Measurements from ENCODE around the gene LSM11.
"Not testable (repeated sequence)": the region's sequence is repeated elsewhere in the genome, so short reads cannot be mapped to it uniquely, and the experiment has no call there.

The LSM11 gene

DNA sequence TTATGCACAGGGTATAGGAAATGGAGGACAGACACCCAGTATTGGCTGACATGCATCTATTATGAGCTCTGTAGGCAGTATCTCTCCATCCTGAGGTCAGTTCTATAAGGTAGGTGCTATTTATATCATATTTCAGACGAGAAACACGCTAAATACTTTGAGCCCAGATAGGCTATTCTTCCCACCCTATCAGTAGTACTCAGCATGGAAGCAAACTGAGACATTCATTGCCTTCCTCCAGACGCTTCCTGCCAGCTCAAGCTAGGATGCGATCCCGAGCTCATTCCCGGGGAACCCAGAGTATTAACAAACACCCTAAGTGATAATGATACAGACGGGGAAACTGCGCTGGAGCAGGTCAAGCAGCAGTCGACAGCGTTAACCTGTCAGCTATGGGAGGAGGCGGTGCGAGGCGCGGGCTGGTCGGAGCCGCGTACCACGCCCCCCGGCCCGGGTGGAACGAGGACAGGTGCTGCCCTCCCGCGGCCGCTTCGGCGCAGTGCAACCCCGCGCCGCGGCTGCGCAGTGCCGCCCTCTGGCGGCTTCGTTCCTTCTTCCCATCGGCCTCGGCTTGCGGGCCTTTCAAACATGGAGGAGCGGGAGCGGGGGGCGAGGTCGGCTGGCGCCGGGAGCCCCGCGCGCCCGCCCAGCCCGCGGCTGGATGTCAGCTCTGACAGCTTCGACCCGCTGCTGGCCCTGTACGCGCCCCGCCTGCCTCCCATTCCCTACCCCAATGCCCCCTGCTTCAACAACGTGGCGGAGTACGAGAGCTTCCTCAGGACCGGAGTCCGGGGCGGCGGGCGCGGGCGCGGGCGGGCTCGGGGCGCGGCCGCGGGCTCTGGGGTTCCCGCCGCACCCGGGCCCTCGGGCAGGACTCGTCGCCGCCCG is at the start of gene LSM11:
LSM11 (plus strand) TSS at position 550 of the 888 bp plus-strand sequence; CDS start at position 589, 39 bp downstream.
- peak; percentile 86 for DNase-seq (ENCODE audit: low read depth)

DNA sequence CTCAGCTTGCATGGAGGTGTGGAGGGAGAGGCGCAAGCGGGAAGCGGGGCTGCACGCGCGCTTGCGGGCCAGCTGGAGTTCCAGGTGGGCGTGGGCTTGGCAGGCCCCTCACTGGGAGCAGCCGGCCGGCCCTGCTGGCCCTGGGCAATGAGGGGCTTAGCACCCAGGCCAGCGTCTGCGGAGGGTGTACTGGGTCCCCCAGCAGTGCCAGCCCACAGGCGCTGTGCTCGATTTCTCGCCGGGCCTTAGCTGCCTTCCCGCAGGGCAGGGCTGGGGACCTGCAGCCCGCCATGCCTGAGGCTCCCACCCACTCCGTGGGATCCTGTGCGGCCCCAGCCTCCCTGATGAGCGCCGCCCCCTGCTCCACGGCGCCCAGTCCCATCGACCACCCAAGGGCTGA is 49.7 kb upstream of the LSM11 start:
- DNase-seq (ENCODE audit: low read depth) = not testable (repeated sequence)

- not testable (repeated sequence) for DNase-seq (ENCODE audit: low read depth)
Observed at GRCh38 chr5:157696154-157696553, 47.4 kb upstream of the LSM11 start.

DNA sequence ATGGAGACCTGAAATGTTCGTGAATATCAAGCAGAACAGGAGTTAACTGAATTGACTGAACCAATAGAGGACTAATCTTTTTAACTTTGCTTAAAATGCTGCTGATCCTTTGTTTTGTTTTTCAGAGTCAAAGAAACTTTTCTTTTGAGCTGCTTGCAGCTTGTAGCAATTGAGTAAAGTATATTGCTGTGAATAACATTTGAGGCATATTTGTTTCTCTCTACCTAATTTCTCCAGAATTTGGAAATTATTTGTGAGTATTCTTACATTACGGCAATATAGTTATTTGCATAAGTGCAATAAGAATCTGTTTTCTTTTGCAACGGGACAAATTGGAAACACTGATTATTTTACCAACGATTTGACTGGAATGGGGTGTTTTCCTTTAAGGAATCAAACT is 44.8 kb upstream of the LSM11 start:
- DNase-seq (ENCODE audit: low read depth) = not testable (repeated sequence)

GRCh38 chr5:157703736-157704135 is 39.8 kb upstream of the LSM11 start:
- DNase-seq (ENCODE audit: low read depth) = no peak

- no peak for DNase-seq (ENCODE audit: low read depth)
Observed at GRCh38 chr5:157708866-157709265, 34.6 kb upstream of the LSM11 start.

DNA sequence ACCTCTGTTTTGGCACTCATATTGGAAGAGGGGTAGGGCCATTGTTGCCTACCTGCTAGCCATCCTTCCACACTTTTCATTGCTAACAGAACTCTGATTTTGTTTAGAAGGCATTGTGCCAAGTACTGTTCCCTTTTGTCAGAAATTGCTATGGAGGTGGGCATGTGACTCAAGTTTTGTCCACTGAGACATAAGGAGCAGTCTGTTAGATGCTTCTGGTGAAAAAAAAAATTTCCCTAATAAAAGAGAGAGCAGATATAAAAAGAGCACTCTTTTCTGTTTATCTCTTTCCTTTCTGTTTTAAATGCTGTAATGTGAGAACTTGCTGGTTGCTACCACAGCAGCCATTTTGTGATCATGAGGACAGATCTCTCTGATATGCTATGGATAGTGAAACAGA is 34.2 kb upstream of the LSM11 start:
- no peak for DNase-seq (ENCODE audit: low read depth)

- DNase-seq (ENCODE audit: low read depth) = no peak
Observed at GRCh38 chr5:157710431-157710830, 33.1 kb upstream of the LSM11 start.

- DNase-seq (ENCODE audit: low read depth) = no peak
Observed at GRCh38 chr5:157710882-157711281, 32.6 kb upstream of the LSM11 start.

DNA sequence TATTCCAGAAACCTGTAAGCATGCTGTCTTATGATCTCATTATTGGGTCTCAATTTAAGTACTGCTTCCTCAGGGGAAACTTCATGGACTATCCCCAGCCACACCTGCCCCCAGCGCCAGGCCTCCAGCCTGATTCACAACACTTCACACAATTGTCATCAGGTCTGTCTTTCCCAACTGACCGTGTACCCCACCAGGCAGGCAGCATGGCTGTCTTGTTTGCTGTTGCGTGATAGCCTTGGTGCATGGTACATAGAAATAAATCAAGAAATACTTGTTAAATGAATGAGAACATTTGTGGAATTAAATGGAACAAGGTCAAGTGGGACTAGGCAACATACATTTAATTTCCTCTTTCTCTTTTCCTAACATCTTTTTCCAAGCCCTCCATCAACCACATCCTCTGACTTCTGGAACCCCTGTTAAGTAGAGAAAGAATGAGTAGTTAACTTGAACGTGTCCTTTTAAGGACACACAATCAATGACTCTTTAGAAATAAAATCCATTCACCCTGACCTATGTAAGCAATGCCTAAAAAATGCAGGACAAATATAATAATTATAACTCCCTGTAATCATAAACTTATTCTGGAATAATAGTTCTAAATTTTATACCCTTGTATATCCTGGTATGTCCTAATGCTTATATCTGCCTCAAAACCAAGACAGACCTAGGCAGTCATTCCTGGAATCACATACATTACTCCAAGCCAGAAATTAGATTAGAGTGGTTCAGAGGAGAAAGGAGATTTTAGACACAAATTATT is 29.5 kb upstream of the LSM11 start:
- DNase-seq (ENCODE audit: low read depth) = no peak

DNA sequence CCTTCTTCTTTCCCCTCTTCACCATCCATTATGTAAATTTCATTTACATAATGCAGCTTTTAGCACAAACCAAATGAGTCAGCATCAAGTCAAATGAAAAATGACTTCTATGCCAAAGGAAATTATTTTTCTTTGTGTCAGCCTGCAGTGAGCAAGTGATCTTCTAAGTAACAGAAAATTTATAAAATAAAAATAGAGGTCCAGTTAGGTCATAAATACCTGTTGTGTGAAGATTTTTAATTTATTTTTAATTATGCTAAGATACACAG is 29.0 kb upstream of the LSM11 start:
- no peak for DNase-seq (ENCODE audit: low read depth)

GRCh38 chr5:157718519-157718918 is 25.0 kb upstream of the LSM11 start:
- no peak for DNase-seq (ENCODE audit: low read depth)

GRCh38 chr5:157719245-157719644 is 24.3 kb upstream of the LSM11 start:
- no peak for DNase-seq (ENCODE audit: low read depth)

DNA sequence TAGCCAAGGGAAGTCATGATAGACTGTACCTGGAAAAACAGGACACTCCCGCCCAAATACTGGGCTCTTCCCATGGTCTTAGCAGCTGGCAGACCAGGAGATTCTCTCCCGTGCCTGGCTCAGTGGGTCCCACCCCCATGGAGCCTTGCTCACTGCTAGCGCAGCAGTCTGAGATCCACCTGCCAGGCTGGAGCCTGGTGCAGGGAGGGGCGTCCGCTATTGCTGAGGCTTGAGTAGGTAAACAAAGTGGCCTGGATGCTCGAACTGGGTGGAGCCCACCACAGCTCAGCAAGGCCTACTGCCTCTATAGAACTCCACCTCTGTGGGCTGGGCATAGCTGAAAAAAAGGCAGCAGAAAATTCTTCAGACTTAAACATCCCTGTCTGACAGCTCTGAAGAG is 22.4 kb upstream of the LSM11 start:
- no peak for DNase-seq (ENCODE audit: low read depth)

GRCh38 chr5:157722895-157723294 is 20.6 kb upstream of the LSM11 start:
- DNase-seq (ENCODE audit: low read depth) = not testable (repeated sequence)

DNA sequence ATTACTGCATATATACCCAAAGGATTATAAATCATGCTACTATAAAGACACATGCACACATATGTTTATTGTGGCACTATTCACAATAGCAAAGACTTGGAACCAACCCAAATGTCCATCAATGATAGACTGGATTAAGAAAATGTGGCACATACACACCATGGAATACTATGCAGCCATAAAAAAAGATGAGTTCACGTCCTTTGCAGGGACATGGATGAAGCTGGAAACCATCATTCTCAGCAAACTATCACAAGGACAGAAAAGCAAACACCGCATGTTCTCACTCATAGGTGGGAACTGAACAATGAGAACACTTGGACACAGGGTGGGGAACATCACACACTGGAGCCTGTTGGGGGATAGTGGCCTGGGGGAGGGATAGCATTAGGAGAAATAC is 16.9 kb upstream of the LSM11 start:
- not testable (repeated sequence) for DNase-seq (ENCODE audit: low read depth)

GRCh38 chr5:157727858-157728257 is 15.7 kb upstream of the LSM11 start:
- DNase-seq (ENCODE audit: low read depth) = not testable (repeated sequence)

GRCh38 chr5:157729858-157730257 is 13.7 kb upstream of the LSM11 start:
- no peak for DNase-seq (ENCODE audit: low read depth)

GRCh38 chr5:157730900-157731271 is 12.6 kb upstream of the LSM11 start:
- DNase-seq (ENCODE audit: low read depth) = no peak

GRCh38 chr5:157731272-157732129 is 12.0 kb upstream of the LSM11 start, which contains the start of gene THG1L:
TSS of gene THG1L (plus strand) at chr5:157731420. CDS start at chr5:157731441, 21 bp downstream.
- peak; percentile 97 for DNase-seq (ENCODE audit: low read depth)

GRCh38 chr5:157732130-157732514 is 11.4 kb upstream of the LSM11 start:
- DNase-seq (ENCODE audit: low read depth) = no peak

- DNase-seq (ENCODE audit: low read depth) = no peak
Observed at GRCh38 chr5:157732596-157733262, 10.8 kb upstream of the LSM11 start.
